GM23248 (cell line): ENCODE results near the gene OPTN. TPM values are rescaled to one million over a fixed set of nuclear protein-coding genes. Genes with fewer than 3 reads are reported as not detected.
"Not testable (repeated sequence)": the region's sequence is repeated elsewhere in the genome, so short reads cannot be mapped to it uniquely, and the experiment has no call there.

ENCODE experiments used
- DNase-seq: peaks from one replicate; pipeline ENCODE4 v3.0.0-alpha.2; 2015
- H2AFZ ChIP-seq: fragments of 200-600 bp; sonication (generic); 2 replicates; pipeline ENCODE4 v1.6.1; 2016; ENCODE audit warnings: antibody characterized with exemption
- H3F3A ChIP-seq: fragments of 200-600 bp; sonication (generic); 2 replicates; pipeline ENCODE4 v1.6.1; 2016; ENCODE audit warnings: mild to moderate bottlenecking, antibody characterized with exemption, mixed run types; ENCODE audit not compliant: insufficient read depth
- H3K27ac ChIP-seq: fragments of 200-600 bp; sonication (generic); 2 replicates; pipeline ENCODE4 v1.5.1; 2016; ENCODE audit warnings: mild to moderate bottlenecking
- H3K27me3 ChIP-seq: fragments of 200-600 bp; sonication (generic); replicated peaks from 2 replicates; pipeline ENCODE4 v1.6.1; 2016; ENCODE audit warnings: mild to moderate bottlenecking; ENCODE audit not compliant: insufficient read depth
- H3K36me3 ChIP-seq: fragments of 200-600 bp; sonication (generic); 2 replicates; pipeline ENCODE4 v1.6.1; 2016; ENCODE audit warnings: low read depth, mild to moderate bottlenecking
- H3K4me1 ChIP-seq: fragments of 200-600 bp; sonication (generic); 2 replicates; pipeline ENCODE4 v1.6.1; 2016; ENCODE audit warnings: mild to moderate bottlenecking; ENCODE audit not compliant: insufficient read depth
- H3K4me2 ChIP-seq: fragments of 200-600 bp; sonication (generic); one replicate; pipeline ENCODE4 v1.6.1; 2016; ENCODE audit warnings: mild to moderate bottlenecking; ENCODE audit not compliant: unreplicated experiment
- H3K4me3 ChIP-seq: fragments of 200-600 bp; sonication (generic); 2 replicates; pipeline ENCODE4 v1.5.1; 2016; ENCODE audit warnings: mild to moderate bottlenecking
- H3K79me2 ChIP-seq: fragments of 200-600 bp; sonication (generic); 2 replicates; pipeline ENCODE4 v1.6.1; 2016; ENCODE audit warnings: mild to moderate bottlenecking; ENCODE audit not compliant: insufficient read depth
- H3K9ac ChIP-seq: fragments of 200-600 bp; sonication (generic); 2 replicates; pipeline ENCODE4 v1.6.1; 2016; ENCODE audit warnings: mild to moderate bottlenecking
- H3K9me2 ChIP-seq: fragments of 200-600 bp; sonication (generic); 2 replicates; pipeline ENCODE4 v1.6.1; 2016; ENCODE audit warnings: mixed run types, mild to moderate bottlenecking, moderate library complexity; ENCODE audit not compliant: insufficient read depth
- H3K9me3 ChIP-seq: fragments of 200-600 bp; sonication (generic); one replicate; pipeline ENCODE4 v1.6.1; 2017; ENCODE audit warnings: low read depth
- H4K20me1 ChIP-seq: fragments of 200-600 bp; sonication (generic); 2 replicates; pipeline ENCODE4 v1.6.0; 2016; ENCODE audit not compliant: insufficient read depth
- EZH2 ChIP-seq: fragments of 200-600 bp; sonication (generic); IDR thresholded peaks from 2 replicates; pipeline ENCODE4 v1.6.1; 2018; ENCODE audit warnings: antibody characterized with exemption, mild to moderate bottlenecking; ENCODE audit not compliant: insufficient read depth, poor library complexity, severe bottlenecking
- EZH2phosphoT487 ChIP-seq: fragments of 200-600 bp; sonication (generic); IDR thresholded peaks from 2 replicates; pipeline ENCODE4 v1.6.1; 2018; ENCODE audit warnings: antibody characterized with exemption, moderate library complexity, mild to moderate bottlenecking, low read depth; ENCODE audit not compliant: insufficient read depth
- WGBS, 2 experiments: methylation state at CpG; one replicate each; pipeline ENCODE4 v1.1.6; 2015 to 2017; ENCODE audit warnings: low lambda C conversion rate in 2 of 2, low coverage in 1 of 2; ENCODE audit errors: missing lambda C conversion rate in 2 of 2; 5-methylcytosine and 5-hydroxymethylcytosine counted together
- in situ Hi-C: fragments of 300-500 bp; cut with MboI; formaldehyde crosslinking; loops from 2 replicates; pipeline ENCODE4 v1.15.0; 2020
- polyA plus RNA-seq: library from polyadenylated mRNA; unstranded; fragments of >200 nt; fragmentation: Nextera tagmentation; extraction: Ambion mirVana; gene quantifications from 2 replicates; pipeline ENCODE4 v1.2.1, GENCODE V29; 2016
- total RNA-seq: library from RNA; depleted of rRNA; stranded (reverse); fragments of >200 nt; shearing (Covaris generic); gene quantifications from 2 replicates; pipeline ENCODE4 v1.2.3, GENCODE V29; 2014; rRNA removed

The OPTN gene
- 41.2 and 50.6 TPM in 2 replicates for total RNA-seq
- polyA plus RNA-seq: 109 and 116 TPM in 2 replicates

GRCh38 chr10:13099666-13100348, at the start of gene OPTN:
TSS of gene OPTN (plus strand) at chr10:13100163. CDS start at chr10:13109123, 8,960 bp downstream.
- Histone ChIP-seq H4K20me1 (no peaks in the 10 kb centered on the region), H3K4me1 (peaks cover 20% of the 10 kb centered on the region; the same call in 1 of the 2 replicates), H3K4me3 (peak within 1 kb of the TSS; percentile 90), H3K9me2 (no peaks in the 10 kb centered on the region), H3K79me2 (peaks cover 47% of the 10 kb centered on the region), H3K4me2 (peak within 1 kb of the TSS; percentile 96), H2AFZ (peak within 1 kb of the TSS; percentile 93), H3F3A (no peaks in the 10 kb centered on the region; the same call in 1 of the 2 replicates), H3K9ac (peak within 1 kb of the TSS; percentile 90), H3K27ac (peak within 1 kb of the TSS; percentile 62), H3K9me3 (no peaks in the 10 kb centered on the region), H3K27me3 (no peaks in the 10 kb centered on the region), H3K36me3 (no peaks in the 10 kb centered on the region; the same call in 1 of the 2 replicates)
- peak; percentile 89 for DNase-seq
- TF ChIP-seq EZH2phosphoT487 (no peak), EZH2 (no peak)
- in situ Hi-C loops: loop anchor here (25.0 kb wide), 1 partner anchor 838 kb away; no protein-coding TSS in a partner anchor
- WGBS, 2 experiments: 0% methylated on average over 16 to 39 of the region's 54 CpGs

- Histone ChIP-seq H3F3A (no peaks in the 10 kb centered on the region), H3K27me3 (no peaks in the 10 kb centered on the region), H3K79me2 (no peaks in the 10 kb centered on the region), H3K4me2 (no peak overlapping the region), H3K4me1 (no peaks in the 10 kb centered on the region), H2AFZ (no peak overlapping the region), H3K4me3 (no peak overlapping the region), H4K20me1 (no peaks in the 10 kb centered on the region), H3K27ac (no peak overlapping the region), H3K36me3 (no peaks in the 10 kb centered on the region), H3K9ac (no peak overlapping the region), H3K9me2 (no peaks in the 10 kb centered on the region), H3K9me3 (no peaks in the 10 kb centered on the region)
- 41 to 47% methylated on average over 7 of the region's 7 CpGs for WGBS, 2 experiments
- TF ChIP-seq EZH2: no peak
- TF ChIP-seq EZH2phosphoT487: no peak
- in situ Hi-C loops: no loop called here
- no peak for DNase-seq
Observed at GRCh38 chr10:13051126-13051694, 48.8 kb upstream of the OPTN start.

GRCh38 chr10:13053208-13053607, 46.8 kb upstream of the OPTN start:
- in situ Hi-C loops: not testable (repeated sequence)

GRCh38 chr10:13053794-13054462, 46.0 kb upstream of the OPTN start:
- H3K9ac ChIP-seq: no peak overlapping the region
- H3K4me3 ChIP-seq: no peak overlapping the region
- H3K4me2 ChIP-seq: no peak overlapping the region
- no peak overlapping the region for H2AFZ ChIP-seq
- no peaks in the 10 kb centered on the region for H3K9me3 ChIP-seq
- H3K27me3 ChIP-seq: no peaks in the 10 kb centered on the region
- no peaks in the 10 kb centered on the region for H3F3A ChIP-seq
- WGBS, 2 experiments: 63 to 69% methylated on average over 7 of the region's 7 CpGs
- H3K27ac ChIP-seq: no peak overlapping the region
- H3K4me1 ChIP-seq: no peaks in the 10 kb centered on the region
- H3K79me2 ChIP-seq: no peaks in the 10 kb centered on the region
- DNase-seq: no peak
- no peaks in the 10 kb centered on the region for H3K9me2 ChIP-seq
- no peaks in the 10 kb centered on the region for H3K36me3 ChIP-seq
- in situ Hi-C loops: no loop called here
- no peak for TF ChIP-seq EZH2
- no peak for TF ChIP-seq EZH2phosphoT487
- no peaks in the 10 kb centered on the region for H4K20me1 ChIP-seq

More at GRCh38 chr10:13053208-13053607, 46.8 kb upstream of the OPTN start:
- H3K9me2 ChIP-seq, H4K20me1 ChIP-seq, H3K79me2 ChIP-seq, H3F3A ChIP-seq, H3K4me1 ChIP-seq, H3K27me3 ChIP-seq, H3K36me3 ChIP-seq, H2AFZ ChIP-seq, H3K27ac ChIP-seq, H3K4me2 ChIP-seq, DNase-seq, H3K9me3 ChIP-seq, H3K4me3 ChIP-seq, H3K9ac ChIP-seq: not testable (repeated sequence)
- 7 to 20% methylated on average over 1 of the region's 1 CpG for WGBS, 2 experiments
